Measurements from ENCODE around the gene PHYHIPL.

Gene PHYHIPL

GRCh38 chr10:59289853-59290252 lies 113.4 kb downstream of the PHYHIPL start:
- no peak overlapping the region for H3K4me3 ChIP-seq (ENCODE audit: low read depth, low read length)

- no peak overlapping the region for H3K4me3 ChIP-seq (ENCODE audit: low read depth, low read length)
These were observed 114.0 kb downstream of the PHYHIPL start for GRCh38 chr10:59290448-59290847.
